WERI-Rb-1 (cell line): ENCODE results near the gene NPAS3.

Experiments
- DNase-seq: peaks from one replicate; pipeline ENCODE4 v3.0.0-alpha.2; 2020
- H3K27ac ChIP-seq: fragments of 250-450 bp; sonication (Bioruptor Pico); 2 replicates; pipeline ENCODE4 v1.5.1; 2020; ENCODE audit warnings: mild to moderate bottlenecking, moderate library complexity
- H3K27me3 ChIP-seq: fragments of 250-450 bp; sonication (Bioruptor Pico); 2 replicates; pipeline ENCODE4 v1.5.1; 2021; ENCODE audit warnings: mild to moderate bottlenecking, low read depth, moderate library complexity; ENCODE audit not compliant: insufficient read depth, severe bottlenecking
- H3K36me3 ChIP-seq: fragments of 250-450 bp; sonication (Bioruptor Pico); 2 replicates; pipeline ENCODE4 v1.5.1; 2020; ENCODE audit warnings: mild to moderate bottlenecking, moderate library complexity
- H3K4me3 ChIP-seq: 2 replicates; pipeline ENCODE4 v1.5.1; 2011; ENCODE audit warnings: low read depth, mild to moderate bottlenecking, control low read depth, low read length
- H3K9me3 ChIP-seq: fragments of 250-450 bp; sonication (Bioruptor Pico); 2 replicates; pipeline ENCODE4 v1.5.1; 2021; ENCODE audit warnings: mild to moderate bottlenecking, moderate library complexity; ENCODE audit not compliant: severe bottlenecking
- TF ChIP-seq, protein P1 (sequence below): IDR thresholded peaks from 2 replicates; pipeline ENCODE4 v1.5.1; 2011; ENCODE audit warnings: low read depth, mild to moderate bottlenecking, control low read depth, inconsistent platforms, low read length

The NPAS3 gene

DNA sequence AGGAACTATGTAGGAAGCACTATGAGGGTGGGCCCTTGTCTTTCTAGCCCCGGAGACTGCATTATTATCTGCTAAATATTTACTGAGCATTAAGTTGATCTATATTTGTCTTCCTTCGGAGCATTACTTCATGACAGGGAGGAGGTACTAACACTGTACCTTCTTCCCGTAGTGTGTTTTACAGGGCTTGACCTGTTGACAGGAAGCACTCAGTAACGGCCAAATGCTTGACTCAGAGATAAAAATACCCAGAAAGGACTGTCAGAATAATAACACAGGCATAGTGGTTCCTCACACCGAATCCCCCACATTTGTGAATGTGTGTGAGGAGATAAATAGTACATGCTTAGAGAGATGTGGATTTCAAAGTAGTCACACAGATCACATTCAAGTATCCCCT is 545.6 kb downstream of the NPAS3 start:
- H3K36me3 ChIP-seq: no peaks in the 10 kb centered on the region
- DNase-seq: no peak
- H3K9me3 ChIP-seq: no peaks in the 10 kb centered on the region
- TF ChIP-seq, protein P1, sequence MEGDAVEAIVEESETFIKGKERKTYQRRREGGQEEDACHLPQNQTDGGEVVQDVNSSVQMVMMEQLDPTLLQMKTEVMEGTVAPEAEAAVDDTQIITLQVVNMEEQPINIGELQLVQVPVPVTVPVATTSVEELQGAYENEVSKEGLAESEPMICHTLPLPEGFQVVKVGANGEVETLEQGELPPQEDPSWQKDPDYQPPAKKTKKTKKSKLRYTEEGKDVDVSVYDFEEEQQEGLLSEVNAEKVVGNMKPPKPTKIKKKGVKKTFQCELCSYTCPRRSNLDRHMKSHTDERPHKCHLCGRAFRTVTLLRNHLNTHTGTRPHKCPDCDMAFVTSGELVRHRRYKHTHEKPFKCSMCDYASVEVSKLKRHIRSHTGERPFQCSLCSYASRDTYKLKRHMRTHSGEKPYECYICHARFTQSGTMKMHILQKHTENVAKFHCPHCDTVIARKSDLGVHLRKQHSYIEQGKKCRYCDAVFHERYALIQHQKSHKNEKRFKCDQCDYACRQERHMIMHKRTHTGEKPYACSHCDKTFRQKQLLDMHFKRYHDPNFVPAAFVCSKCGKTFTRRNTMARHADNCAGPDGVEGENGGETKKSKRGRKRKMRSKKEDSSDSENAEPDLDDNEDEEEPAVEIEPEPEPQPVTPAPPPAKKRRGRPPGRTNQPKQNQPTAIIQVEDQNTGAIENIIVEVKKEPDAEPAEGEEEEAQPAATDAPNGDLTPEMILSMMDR: no peak
- no peak overlapping the region for H3K27ac ChIP-seq
- H3K4me3 ChIP-seq: no peak overlapping the region
- H3K27me3 ChIP-seq: no peaks in the 10 kb centered on the region

DNA sequence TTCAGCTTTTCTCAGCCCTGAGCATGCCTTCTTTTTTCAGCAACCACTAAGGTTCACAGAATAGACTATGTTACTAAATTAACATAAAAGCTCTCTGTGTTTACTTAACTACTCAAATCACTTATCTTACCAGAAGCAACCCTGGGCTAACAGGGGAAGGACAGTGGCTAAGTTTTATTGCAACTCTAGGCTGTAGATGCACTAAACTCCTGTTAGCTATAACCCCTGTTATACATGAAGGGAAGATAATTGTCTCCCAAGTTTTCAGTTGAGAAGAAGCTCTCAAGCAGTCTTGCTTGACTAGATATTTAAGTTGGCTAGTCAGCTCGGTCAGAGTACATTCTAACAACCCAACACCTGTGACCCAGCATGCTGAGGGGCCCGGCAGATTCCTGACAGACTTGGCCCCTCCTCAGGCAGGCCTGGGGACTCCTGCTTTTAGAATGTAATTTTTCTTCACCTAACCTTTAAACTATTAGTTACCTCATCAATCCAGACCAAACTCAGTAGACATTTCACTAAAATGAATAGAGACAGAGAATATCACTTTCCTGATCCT is 547.7 kb downstream of the NPAS3 start:
- Histone ChIP-seq H3K36me3 (no peaks in the 10 kb centered on the region), H3K4me3 (no peak overlapping the region), H3K27me3 (no peaks in the 10 kb centered on the region), H3K27ac (no peak overlapping the region), H3K9me3 (no peaks in the 10 kb centered on the region)
- TF ChIP-seq, protein P1: no peak
- DNase-seq: no peak

DNA sequence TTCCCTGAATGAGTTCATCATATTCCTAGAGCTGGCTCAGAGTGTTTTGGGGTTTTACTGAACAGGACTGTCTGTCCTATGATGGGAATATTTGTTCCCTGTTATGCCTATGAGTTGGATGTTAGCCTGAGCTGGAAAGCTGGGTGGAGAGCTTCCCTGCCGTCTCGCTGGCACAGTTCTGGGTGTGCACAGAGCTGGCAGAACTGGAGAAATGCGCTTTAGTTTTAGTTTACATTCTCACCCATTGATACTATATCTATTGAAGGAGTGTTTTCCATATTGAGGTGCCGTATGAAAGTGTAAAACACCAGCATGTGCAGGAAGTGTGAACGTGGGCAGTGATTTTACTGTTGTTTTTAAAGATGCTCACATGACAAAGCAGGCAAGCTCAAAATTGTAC is 549.9 kb downstream of the NPAS3 start:
- Histone ChIP-seq H3K27me3 (no peaks in the 10 kb centered on the region), H3K36me3 (no peaks in the 10 kb centered on the region), H3K4me3 (no peak overlapping the region), H3K9me3 (no peaks in the 10 kb centered on the region), H3K27ac (no peak overlapping the region)
- TF ChIP-seq, protein P1: no peak
- no peak for DNase-seq

DNA sequence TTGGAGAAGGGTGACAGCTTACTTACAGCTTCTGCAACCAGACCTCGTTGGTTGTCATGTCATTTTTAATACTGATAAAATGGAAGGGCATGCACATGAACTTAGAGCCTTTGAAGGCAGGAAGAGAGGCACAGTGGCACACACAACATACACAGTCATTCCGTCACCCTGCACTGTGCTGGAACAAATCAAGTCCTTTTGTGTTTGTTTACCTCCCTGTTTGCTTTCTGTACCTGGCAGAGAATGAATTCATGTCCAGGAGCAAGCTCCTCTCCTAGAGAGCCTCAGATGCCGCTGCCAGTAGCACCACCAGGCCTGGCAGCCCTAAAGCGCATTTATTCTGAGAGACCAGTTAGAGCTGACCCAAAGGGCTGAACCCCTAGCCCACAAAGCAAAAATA is 551.9 kb downstream of the NPAS3 start:
- H3K27ac ChIP-seq: no peak overlapping the region
- H3K36me3 ChIP-seq: no peaks in the 10 kb centered on the region
- no peak overlapping the region for H3K4me3 ChIP-seq
- DNase-seq: no peak
- H3K9me3 ChIP-seq: no peaks in the 10 kb centered on the region
- H3K27me3 ChIP-seq: no peaks in the 10 kb centered on the region
- TF ChIP-seq, protein P1: no peak

DNA sequence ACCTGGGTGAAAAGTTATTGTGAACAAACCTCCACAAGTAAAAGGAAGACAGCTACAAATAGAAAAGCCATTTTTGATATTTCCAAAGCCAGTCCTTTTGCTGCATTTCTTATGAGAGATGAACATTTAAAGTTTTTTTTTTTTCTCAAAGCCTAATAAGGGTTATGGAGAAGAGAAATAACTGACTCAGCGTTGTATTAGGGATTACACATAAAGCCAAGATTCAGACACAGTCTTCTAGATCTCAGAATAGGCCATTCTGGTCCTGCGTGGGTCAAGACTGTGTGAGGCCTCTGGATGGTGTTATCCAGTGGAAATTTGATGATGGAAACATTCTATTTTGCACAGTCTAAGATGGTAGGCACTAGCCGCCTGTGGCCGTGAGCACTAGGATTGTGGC is 552.4 kb downstream of the NPAS3 start:
- TF ChIP-seq, protein P1: no peak
- H3K27me3 ChIP-seq: no peaks in the 10 kb centered on the region
- H3K4me3 ChIP-seq: no peak overlapping the region
- no peaks in the 10 kb centered on the region for H3K36me3 ChIP-seq
- H3K27ac ChIP-seq: no peak overlapping the region
- DNase-seq: no peak
- H3K9me3 ChIP-seq: no peaks in the 10 kb centered on the region

DNA sequence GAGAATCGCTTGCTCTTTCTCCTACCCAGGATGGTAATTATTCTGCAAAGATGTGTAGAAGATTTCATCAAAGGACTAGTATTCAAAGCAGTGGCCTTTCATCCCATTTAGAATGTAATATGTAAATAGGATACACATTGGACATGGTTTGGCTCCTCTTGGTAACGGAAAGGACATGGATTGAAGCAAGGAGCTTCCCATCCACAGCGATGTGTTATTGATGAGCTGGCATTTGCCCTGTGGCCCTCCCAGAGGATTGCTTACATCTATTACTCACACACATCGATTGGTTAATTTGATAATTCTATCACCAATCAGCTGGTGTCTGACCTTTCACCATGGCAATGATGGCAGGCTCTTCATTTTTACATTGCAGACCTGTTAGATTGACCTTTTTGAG is 553.8 kb downstream of the NPAS3 start:
- TF ChIP-seq, protein P1: no peak
- no peak for DNase-seq
- Histone ChIP-seq H3K27me3 (no peaks in the 10 kb centered on the region), H3K36me3 (no peaks in the 10 kb centered on the region), H3K4me3 (no peak overlapping the region), H3K9me3 (no peaks in the 10 kb centered on the region), H3K27ac (no peak overlapping the region)
